GM12878 (cell line): ENCODE results near the gene PAQR7. TPM values are rescaled to one million over a fixed set of nuclear protein-coding genes. Genes with fewer than 3 reads are reported as not detected.

Experiments used
- ATF7 ChIP-seq: fragments of 450-650 bp; IDR thresholded peaks from 2 replicates; pipeline ENCODE4 v1.6.1; 2016; ENCODE audit warnings: low read depth, mild to moderate bottlenecking
- BACH1 ChIP-seq: fragments of 450-650 bp; IDR thresholded peaks from 2 replicates; pipeline ENCODE4 v1.6.1; 2017; ENCODE audit warnings: mild to moderate bottlenecking, borderline replicate concordance
- BCL11A ChIP-seq: IDR thresholded peaks from 2 replicates; pipeline ENCODE4 v1.6.1; 2011; ENCODE audit warnings: low read depth, low read length
- BHLHE40 ChIP-seq, 2 experiments: fragments of 450-650 bp in 1 of 2; IDR thresholded peaks; 2 replicates each; pipeline ENCODE4 v1.6.1; 2011 to 2017; ENCODE audit warnings: low read depth in 2 of 2, borderline replicate concordance in 1 of 2, improper control_type of control experiment in 1 of 2, low read length in 1 of 2, mild to moderate bottlenecking in 1 of 2
- BMI1 ChIP-seq: fragments of 450-650 bp; IDR thresholded peaks from 2 replicates; pipeline ENCODE4 v1.6.1; 2016; ENCODE audit warnings: mild to moderate bottlenecking, moderate library complexity, borderline replicate concordance
- CEBPB ChIP-seq, 2 experiments: fragments of 150-350 bp in 1 of 2; IDR thresholded peaks; 2 replicates each; pipeline ENCODE4 v1.6.1; 2012 to 2014; ENCODE audit warnings: low read depth in 2 of 2, low read length in 2 of 2, borderline replicate concordance in 1 of 2, inconsistent platforms in 1 of 2
- CHD1 ChIP-seq: IDR thresholded peaks from 2 replicates; pipeline ENCODE4 v1.6.1; 2012; ENCODE audit warnings: low read depth, low read length, improper control_type of control experiment
- CREB1 ChIP-seq: IDR thresholded peaks from 2 replicates; pipeline ENCODE4 v1.6.1; 2012; ENCODE audit warnings: low read depth, mild to moderate bottlenecking, inconsistent platforms
- CREM ChIP-seq: IDR thresholded peaks from 2 replicates; pipeline ENCODE4 v1.6.1; 2014; ENCODE audit warnings: antibody characterized with exemption, low read depth
- ESRRA ChIP-seq: IDR thresholded peaks from 2 replicates; pipeline ENCODE4 v1.6.1; 2012; ENCODE audit warnings: mild to moderate bottlenecking, low read length, improper control_type of control experiment
- GABPA ChIP-seq: IDR thresholded peaks from 2 replicates; pipeline ENCODE4 v1.6.1; 2014; ENCODE audit warnings: antibody characterized with exemption, low read depth, mild to moderate bottlenecking, inconsistent platforms
- JUNB ChIP-seq: IDR thresholded peaks from 2 replicates; pipeline ENCODE4 v1.6.1; 2016; ENCODE audit warnings: antibody characterized with exemption, mild to moderate bottlenecking
- KLF5 ChIP-seq: fragments of 450-650 bp; IDR thresholded peaks from 2 replicates; pipeline ENCODE4 v1.6.1; 2014; ENCODE audit warnings: mild to moderate bottlenecking; ENCODE audit not compliant: partially characterized antibody
- LARP7 ChIP-seq: fragments of 450-650 bp; IDR thresholded peaks from 2 replicates; pipeline ENCODE4 v1.6.1; 2017; ENCODE audit warnings: mild to moderate bottlenecking
- NBN ChIP-seq: fragments of 450-650 bp; IDR thresholded peaks from 2 replicates; pipeline ENCODE4 v1.6.1; 2016
- POLR2AphosphoS5 ChIP-seq: IDR thresholded peaks from 2 replicates; pipeline ENCODE4 v1.6.1; 2011; ENCODE audit warnings: mild to moderate bottlenecking, low read length, inconsistent platforms
- SMAD1 ChIP-seq: fragments of 450-650 bp; IDR thresholded peaks from 2 replicates; pipeline ENCODE4 v1.6.1; 2018; ENCODE audit warnings: mild to moderate bottlenecking, low read depth; ENCODE audit not compliant: partially characterized antibody
- SMARCA5 ChIP-seq: fragments of 450-650 bp; IDR thresholded peaks from 2 replicates; pipeline ENCODE4 v1.6.1; 2017; ENCODE audit warnings: mild to moderate bottlenecking
- SPI1 ChIP-seq: IDR thresholded peaks from 2 replicates; pipeline ENCODE4 v1.6.1; 2011; ENCODE audit warnings: low read depth, mild to moderate bottlenecking, low read length, moderate library complexity, borderline replicate concordance; ENCODE audit not compliant: insufficient read depth
- TCF12 ChIP-seq: IDR thresholded peaks from 2 replicates; pipeline ENCODE4 v1.6.1; 2011; ENCODE audit warnings: low read depth, mild to moderate bottlenecking, low read length
- YBX1 ChIP-seq: fragments of 450-650 bp; IDR thresholded peaks from 2 replicates; pipeline ENCODE4 v1.6.1; 2016; ENCODE audit warnings: antibody characterized with exemption
- polyA plus RNA-seq, 11 experiments: library from polyadenylated mRNA; depleted of rRNA in 4 of 11; unstranded in 6 of 11; stranded (reverse) in 5 of 11; fragments of >200 nt; fragmentation: Nextera tagmentation in 4 of 11; fragmentation: Illumina TruSeq in 1 of 11; extraction: Ambion mirVana in 4 of 11; extraction: Trizol in 1 of 11; gene quantifications; 1 replicate in 1 of 11; 2 replicates in 10 of 11; pipeline versions ENCODE4 v1.2.1 to v1.2.3, GENCODE V29; 2011 to 2016; ENCODE audit warnings: inconsistent platforms in 2 of 11, missing spikeins in 2 of 11, low read depth in 1 of 11
- total RNA-seq, 4 experiments: library from RNA; depleted of rRNA in 3 of 4; stranded (reverse); fragments of >200 nt in 3 of 4; fragmentation: Illumina TruSeq in 1 of 4; extraction: Trizol in 1 of 4; gene quantifications; 2 replicates each; pipeline versions ENCODE4 v1.2.1 to v1.2.3, GENCODE V29; 2013 to 2021
- TF ChIP-seq, protein P1 (sequence below): fragments of 450-650 bp; IDR thresholded peaks from 2 replicates; pipeline ENCODE4 v1.6.1; 2017; ENCODE audit warnings: mild to moderate bottlenecking, moderate library complexity
- TF ChIP-seq, protein P2 (sequence below): IDR thresholded peaks from 2 replicates; pipeline ENCODE4 v1.6.1; 2011; ENCODE audit warnings: low read depth, low read length, improper control_type of control experiment, borderline replicate concordance
- TF ChIP-seq, protein P3 (sequence below): IDR thresholded peaks from 2 replicates; pipeline ENCODE4 v1.6.1; 2012; ENCODE audit warnings: low read length, inconsistent platforms

Gene PAQR7
- total and polyA plus RNA-seq, 10 of the 15 experiments (the other 5 are each of a cell fraction or from before 2014, with no cell fraction given) = 1.1 to 8.8 (median 5.2) TPM

DNA sequence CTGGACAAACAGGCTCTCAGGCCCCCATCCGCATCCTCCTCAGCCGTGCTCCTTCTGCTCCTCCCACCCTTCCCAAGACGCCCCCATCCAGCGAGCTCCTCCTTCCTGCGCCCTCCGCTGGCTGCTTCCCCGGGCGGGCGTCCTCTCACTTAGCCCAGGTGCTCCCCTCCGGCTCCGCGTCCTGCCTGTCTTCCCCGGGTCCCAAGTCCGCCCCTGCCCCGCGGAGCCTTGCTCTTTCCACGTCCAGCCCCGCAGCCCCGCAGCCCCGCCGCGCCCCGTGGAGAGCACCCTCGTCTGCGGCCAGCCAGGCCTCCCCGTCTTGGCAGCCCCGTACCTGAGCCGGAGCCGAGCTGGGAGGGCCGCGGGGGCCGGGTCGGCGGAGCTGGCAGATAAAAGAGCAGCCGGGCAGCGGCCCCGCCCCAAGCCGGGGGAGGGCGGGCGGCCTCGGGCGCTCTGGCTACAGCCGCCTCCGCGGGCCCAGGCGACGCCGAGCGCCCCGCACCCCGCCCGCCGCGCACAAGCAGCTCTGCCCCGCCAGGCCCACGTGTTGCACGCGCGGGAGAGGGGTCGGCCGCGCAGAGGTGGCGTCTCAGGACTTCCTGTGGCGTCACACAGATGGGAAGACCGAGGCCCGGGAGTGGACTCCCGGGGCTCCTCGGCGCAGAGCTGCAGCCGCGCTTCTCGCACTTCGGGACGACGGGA, at the start of gene PAQR7 (continued):
- TF ChIP-seq SMARCA5 (0 out of 2 replicates have a peak, but pooled peaks have one; percentile 17), NBN (0 out of 2 replicates have a peak, but pooled peaks have one; percentile 23), SPI1 (no peak), POLR2AphosphoS5 (no peak), CREB1 (peak; percentile 81), YBX1 (no peak), ESRRA (no peak), GABPA (no peak), CEBPB (IDR thresholded peaks at IDR 0.05; ENCODE audit: borderline replicate concordance in 1 of 2, low read depth in 2 of 2, low read length in 2 of 2) (no peak), JUNB (no peak), KLF5 (no peak), BACH1 (no peak; the same call in 1 of the 2 replicates), SMAD1 (no peak), BHLHE40 (IDR thresholded peaks at IDR 0.05; ENCODE audit: borderline replicate concordance in 1 of 2, low read depth in 2 of 2, low read length in 1 of 2) (peak; percentile 57 to 90; a peak in 3 of 4 replicates), ATF7 (no peak), BMI1 (no peak), LARP7 (peak; percentile 84), CREM (peak; percentile 62; the same call in 1 of the 2 replicates), TCF12 (no peak), CHD1 (no peak), BCL11A (no peak)
- TF ChIP-seq, protein P1, sequence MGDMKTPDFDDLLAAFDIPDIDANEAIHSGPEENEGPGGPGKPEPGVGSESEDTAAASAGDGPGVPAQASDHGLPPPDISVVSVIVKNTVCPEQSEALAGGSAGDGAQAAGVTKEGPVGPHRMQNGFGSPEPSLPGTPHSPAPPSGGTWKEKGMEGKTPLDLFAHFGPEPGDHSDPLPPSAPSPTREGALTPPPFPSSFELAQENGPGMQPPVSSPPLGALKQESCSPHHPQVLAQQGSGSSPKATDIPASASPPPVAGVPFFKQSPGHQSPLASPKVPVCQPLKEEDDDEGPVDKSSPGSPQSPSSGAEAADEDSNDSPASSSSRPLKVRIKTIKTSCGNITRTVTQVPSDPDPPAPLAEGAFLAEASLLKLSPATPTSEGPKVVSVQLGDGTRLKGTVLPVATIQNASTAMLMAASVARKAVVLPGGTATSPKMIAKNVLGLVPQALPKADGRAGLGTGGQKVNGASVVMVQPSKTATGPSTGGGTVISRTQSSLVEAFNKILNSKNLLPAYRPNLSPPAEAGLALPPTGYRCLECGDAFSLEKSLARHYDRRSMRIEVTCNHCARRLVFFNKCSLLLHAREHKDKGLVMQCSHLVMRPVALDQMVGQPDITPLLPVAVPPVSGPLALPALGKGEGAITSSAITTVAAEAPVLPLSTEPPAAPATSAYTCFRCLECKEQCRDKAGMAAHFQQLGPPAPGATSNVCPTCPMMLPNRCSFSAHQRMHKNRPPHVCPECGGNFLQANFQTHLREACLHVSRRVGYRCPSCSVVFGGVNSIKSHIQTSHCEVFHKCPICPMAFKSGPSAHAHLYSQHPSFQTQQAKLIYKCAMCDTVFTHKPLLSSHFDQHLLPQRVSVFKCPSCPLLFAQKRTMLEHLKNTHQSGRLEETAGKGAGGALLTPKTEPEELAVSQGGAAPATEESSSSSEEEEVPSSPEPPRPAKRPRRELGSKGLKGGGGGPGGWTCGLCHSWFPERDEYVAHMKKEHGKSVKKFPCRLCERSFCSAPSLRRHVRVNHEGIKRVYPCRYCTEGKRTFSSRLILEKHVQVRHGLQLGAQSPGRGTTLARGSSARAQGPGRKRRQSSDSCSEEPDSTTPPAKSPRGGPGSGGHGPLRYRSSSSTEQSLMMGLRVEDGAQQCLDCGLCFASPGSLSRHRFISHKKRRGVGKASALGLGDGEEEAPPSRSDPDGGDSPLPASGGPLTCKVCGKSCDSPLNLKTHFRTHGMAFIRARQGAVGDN = peak; percentile 98
- TF ChIP-seq, protein P2, sequence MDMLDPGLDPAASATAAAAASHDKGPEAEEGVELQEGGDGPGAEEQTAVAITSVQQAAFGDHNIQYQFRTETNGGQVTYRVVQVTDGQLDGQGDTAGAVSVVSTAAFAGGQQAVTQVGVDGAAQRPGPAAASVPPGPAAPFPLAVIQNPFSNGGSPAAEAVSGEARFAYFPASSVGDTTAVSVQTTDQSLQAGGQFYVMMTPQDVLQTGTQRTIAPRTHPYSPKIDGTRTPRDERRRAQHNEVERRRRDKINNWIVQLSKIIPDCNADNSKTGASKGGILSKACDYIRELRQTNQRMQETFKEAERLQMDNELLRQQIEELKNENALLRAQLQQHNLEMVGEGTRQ = peak; percentile 13
- TF ChIP-seq, protein P3, sequence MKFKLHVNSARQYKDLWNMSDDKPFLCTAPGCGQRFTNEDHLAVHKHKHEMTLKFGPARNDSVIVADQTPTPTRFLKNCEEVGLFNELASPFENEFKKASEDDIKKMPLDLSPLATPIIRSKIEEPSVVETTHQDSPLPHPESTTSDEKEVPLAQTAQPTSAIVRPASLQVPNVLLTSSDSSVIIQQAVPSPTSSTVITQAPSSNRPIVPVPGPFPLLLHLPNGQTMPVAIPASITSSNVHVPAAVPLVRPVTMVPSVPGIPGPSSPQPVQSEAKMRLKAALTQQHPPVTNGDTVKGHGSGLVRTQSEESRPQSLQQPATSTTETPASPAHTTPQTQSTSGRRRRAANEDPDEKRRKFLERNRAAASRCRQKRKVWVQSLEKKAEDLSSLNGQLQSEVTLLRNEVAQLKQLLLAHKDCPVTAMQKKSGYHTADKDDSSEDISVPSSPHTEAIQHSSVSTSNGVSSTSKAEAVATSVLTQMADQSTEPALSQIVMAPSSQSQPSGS = no peak
